Measurements from ENCODE around the gene GJB5. TPM values are rescaled to one million over a fixed set of nuclear protein-coding genes. Genes with fewer than 3 reads are reported as not detected.
"Not testable (repeated sequence)": the region's sequence is repeated elsewhere in the genome, so short reads cannot be mapped to it uniquely, and the experiment has no call there.

Gene GJB5
- total and polyA plus RNA-seq, 2 donors (not counting 1 experiment from before 2014, with no cell fraction given), result not detected

DNA sequence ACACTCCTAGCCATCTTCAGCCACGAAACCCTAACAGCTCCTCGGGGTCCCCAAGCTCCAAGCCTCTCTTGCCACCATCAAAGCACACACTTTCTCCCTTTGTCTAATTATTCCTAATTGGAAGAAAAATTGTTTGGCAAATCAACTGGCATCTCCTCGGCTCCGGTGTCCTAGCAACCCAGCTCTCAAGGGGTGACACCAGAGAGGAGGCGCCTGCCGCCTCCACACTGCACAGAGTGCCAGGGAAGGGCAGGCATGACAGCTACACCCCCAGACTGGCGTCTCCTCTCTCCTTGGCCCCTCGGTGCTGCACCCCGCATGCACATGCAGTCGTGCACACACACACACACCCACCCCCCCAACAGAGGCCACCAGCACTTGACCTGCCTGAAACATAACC is 18.2 kb upstream of the GJB5 start:
- no peak overlapping the region for H3K4me3 Mint-ChIP-seq
- intact Hi-C loops (cut with micrococcal nuclease), result no loop called here
- no peaks in the 10 kb centered on the region for H3K27me3 ChIP-seq (replicated peaks in 1 of 4; ENCODE audit: control extremely low read depth in 1 of 4, control insufficient read depth in 3 of 4, insufficient read depth in 4 of 4, low read length in 3 of 4)
- ATAC-seq (ENCODE audit: low read depth), result no peak
- DNase-seq, result no peak
- no peak overlapping the region for H3K4me2 ChIP-seq (replicated peaks; ENCODE audit: low read depth, low read length, poor library complexity, severe bottlenecking)
- POLR2A ChIA-PET, result no interaction called here
- H3K79me2 ChIP-seq (ENCODE audit: control insufficient read depth, insufficient read depth, low read length), result no peaks in the 10 kb centered on the region
- no peaks in the 10 kb centered on the region for H3K9me3 ChIP-seq (ENCODE audit: control extremely low read depth in 1 of 3, control insufficient read depth in 2 of 3, insufficient read depth in 1 of 3, low read length in 2 of 3)
- no peak overlapping the region for H3K9ac ChIP-seq (ENCODE audit: low read length)
- CTCF ChIA-PET, result no interaction called here
- H3K4me1 Mint-ChIP-seq, result no peaks in the 10 kb centered on the region
- peaks cover 13% of the 10 kb centered on the region for H3K27me3 Mint-ChIP-seq
- H3K36me3 ChIP-seq (replicated peaks in 1 of 2; ENCODE audit: control extremely low read depth in 1 of 2, control insufficient read depth in 1 of 2, extremely low read depth in 1 of 2, insufficient read depth in 2 of 2, low read length in 1 of 2), result no peaks in the 10 kb centered on the region
- H2AFZ ChIP-seq (ENCODE audit: insufficient read depth, low read depth, low read length, poor library complexity, severe bottlenecking), result no peak overlapping the region
- TF ChIP-seq EZH2 (IDR thresholded peaks at IDR 0.05; ENCODE audit: borderline replicate concordance, insufficient read depth, low read depth, low read length, poor library complexity, severe bottlenecking), result no peak
- TF ChIP-seq, protein P1, sequence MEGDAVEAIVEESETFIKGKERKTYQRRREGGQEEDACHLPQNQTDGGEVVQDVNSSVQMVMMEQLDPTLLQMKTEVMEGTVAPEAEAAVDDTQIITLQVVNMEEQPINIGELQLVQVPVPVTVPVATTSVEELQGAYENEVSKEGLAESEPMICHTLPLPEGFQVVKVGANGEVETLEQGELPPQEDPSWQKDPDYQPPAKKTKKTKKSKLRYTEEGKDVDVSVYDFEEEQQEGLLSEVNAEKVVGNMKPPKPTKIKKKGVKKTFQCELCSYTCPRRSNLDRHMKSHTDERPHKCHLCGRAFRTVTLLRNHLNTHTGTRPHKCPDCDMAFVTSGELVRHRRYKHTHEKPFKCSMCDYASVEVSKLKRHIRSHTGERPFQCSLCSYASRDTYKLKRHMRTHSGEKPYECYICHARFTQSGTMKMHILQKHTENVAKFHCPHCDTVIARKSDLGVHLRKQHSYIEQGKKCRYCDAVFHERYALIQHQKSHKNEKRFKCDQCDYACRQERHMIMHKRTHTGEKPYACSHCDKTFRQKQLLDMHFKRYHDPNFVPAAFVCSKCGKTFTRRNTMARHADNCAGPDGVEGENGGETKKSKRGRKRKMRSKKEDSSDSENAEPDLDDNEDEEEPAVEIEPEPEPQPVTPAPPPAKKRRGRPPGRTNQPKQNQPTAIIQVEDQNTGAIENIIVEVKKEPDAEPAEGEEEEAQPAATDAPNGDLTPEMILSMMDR (IDR thresholded peaks at IDR 0.05), result no peak
- WGBS (ENCODE audit: insufficient coverage), result 96% methylated on average over 6 of the region's 10 CpGs
- H4K20me1 ChIP-seq (ENCODE audit: control insufficient read depth, insufficient read depth, low read length, poor library complexity, severe bottlenecking), result no peaks in the 10 kb centered on the region
- H3K27ac Mint-ChIP-seq, result no peak overlapping the region
- H3K9me3 Mint-ChIP-seq (ENCODE audit: insufficient read depth), result no peaks in the 10 kb centered on the region
- no peak overlapping the region for H3K4me3 ChIP-seq (ENCODE audit: control extremely low read depth in 1 of 5, extremely low read depth in 1 of 5, insufficient read depth in 1 of 5, low read depth in 2 of 5, low read length in 4 of 5)
- no peaks in the 10 kb centered on the region for H3K4me1 ChIP-seq (ENCODE audit: control insufficient read depth in 2 of 2, insufficient read depth in 2 of 2, low read length in 2 of 2)
- H3K27ac ChIP-seq (ENCODE audit: low read length in 2 of 2), result no peak overlapping the region

DNA sequence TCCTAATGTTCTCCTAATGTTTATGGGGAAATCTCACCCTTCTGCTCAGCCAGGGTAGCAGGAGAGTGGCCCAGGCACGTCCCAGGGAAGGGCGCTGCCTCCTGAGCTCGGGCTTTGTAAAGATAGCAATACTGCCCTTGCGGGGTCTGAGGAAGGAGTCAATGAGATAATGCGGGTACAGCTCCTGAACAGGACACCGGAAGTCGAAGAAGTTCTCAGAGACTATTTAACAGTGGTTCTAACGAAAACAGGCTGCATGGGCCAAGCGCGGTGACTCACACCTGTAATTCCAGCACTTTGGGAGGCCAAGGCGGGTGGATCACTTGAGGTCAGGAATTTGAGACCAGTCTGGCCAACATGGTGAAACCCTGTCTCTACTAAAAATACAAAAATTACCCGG is 17.6 kb upstream of the GJB5 start:
- H2AFZ ChIP-seq (ENCODE audit: insufficient read depth, low read depth, low read length, poor library complexity, severe bottlenecking); H3K27ac ChIP-seq (ENCODE audit: low read length in 2 of 2); H3K4me2 ChIP-seq (replicated peaks; ENCODE audit: low read depth, low read length, poor library complexity, severe bottlenecking); H3K9me3 Mint-ChIP-seq (ENCODE audit: insufficient read depth); H3K9ac ChIP-seq (ENCODE audit: low read length); H3K4me3 ChIP-seq (ENCODE audit: control extremely low read depth in 1 of 5, extremely low read depth in 1 of 5, insufficient read depth in 1 of 5, low read depth in 2 of 5, low read length in 4 of 5); H3K4me1 ChIP-seq (ENCODE audit: control insufficient read depth in 2 of 2, insufficient read depth in 2 of 2, low read length in 2 of 2); H4K20me1 ChIP-seq (ENCODE audit: control insufficient read depth, insufficient read depth, low read length, poor library complexity, severe bottlenecking); DNase-seq; H3K4me3 Mint-ChIP-seq; H3K79me2 ChIP-seq (ENCODE audit: control insufficient read depth, insufficient read depth, low read length); H3K27ac Mint-ChIP-seq; H3K4me1 Mint-ChIP-seq; intact Hi-C loops (cut with micrococcal nuclease); H3K27me3 ChIP-seq (replicated peaks in 1 of 4; ENCODE audit: control extremely low read depth in 1 of 4, control insufficient read depth in 3 of 4, insufficient read depth in 4 of 4, low read length in 3 of 4); POLR2A ChIA-PET; H3K9me3 ChIP-seq (ENCODE audit: control extremely low read depth in 1 of 3, control insufficient read depth in 2 of 3, insufficient read depth in 1 of 3, low read length in 2 of 3); ATAC-seq (ENCODE audit: low read depth); H3K36me3 ChIP-seq (replicated peaks in 1 of 2; ENCODE audit: control extremely low read depth in 1 of 2, control insufficient read depth in 1 of 2, extremely low read depth in 1 of 2, insufficient read depth in 2 of 2, low read length in 1 of 2): not testable (repeated sequence)
- CTCF ChIA-PET, result interaction anchor here (1.1 to 1.4 kb wide), 2 partner anchors 20 to 1104 kb away, joined by 3 to 4 read pairs; no protein-coding TSS in a partner anchor
- WGBS (ENCODE audit: insufficient coverage), result 97% methylated on average over 9 of the region's 12 CpGs
- H3K27me3 Mint-ChIP-seq, result peaks cover 13% of the 10 kb centered on the region

All from B cell (primary cell).